GM21423 (cell line): ENCODE results near the gene UGT1A7.

Source experiments
- ATAC-seq: cut with Tn5 transposase; IDR thresholded peaks from one replicate; pipeline ENCODE4 v1.9.1; 2021; ENCODE audit warnings: mild to moderate bottlenecking, moderate library complexity; ENCODE audit not compliant: unreplicated experiment

Gene UGT1A7

GRCh38 chr2:233814056-233814835, 132.5 kb downstream of the UGT1A7 start:
- ATAC-seq = no peak

GRCh38 chr2:233815861-233816260, 134.2 kb downstream of the UGT1A7 start:
- no peak for ATAC-seq

GRCh38 chr2:233816334-233816733, 134.6 kb downstream of the UGT1A7 start:
- no peak for ATAC-seq

- ATAC-seq = no peak
These were observed 135.1 kb downstream of the UGT1A7 start for GRCh38 chr2:233816771-233817170.

GRCh38 chr2:233817361-233817911, 135.7 kb downstream of the UGT1A7 start:
- ATAC-seq = no peak

GRCh38 chr2:233817995-233818638, 136.4 kb downstream of the UGT1A7 start:
- ATAC-seq = no peak

GRCh38 chr2:233818639-233819621, 137.2 kb downstream of the UGT1A7 start:
- no peak for ATAC-seq

- no peak for ATAC-seq
These were observed 138.4 kb downstream of the UGT1A7 start for GRCh38 chr2:233819884-233820773.

GRCh38 chr2:233820774-233821105, 139.0 kb downstream of the UGT1A7 start:
- ATAC-seq = no peak

- ATAC-seq = no peak
These were observed 139.5 kb downstream of the UGT1A7 start for GRCh38 chr2:233821196-233821595.

GRCh38 chr2:233821709-233822100, 140.0 kb downstream of the UGT1A7 start:
- no peak for ATAC-seq

GRCh38 chr2:233822101-233822771, 140.5 kb downstream of the UGT1A7 start:
- no peak for ATAC-seq
